Lower lobe of right lung (tissue), 2 donors: ENCODE results near the gene INPP5E. TPM values are rescaled to one million over a fixed set of nuclear protein-coding genes. Genes with fewer than 3 reads are reported as not detected.
A peak's percentile ranks its signal among the peaks of the same experiment; 100 is the strongest.

ENCODE experiments used
- ATAC-seq, 2 donors: fragments of 200-7000 bp; cut with Tn5 transposase; one replicate each; pipeline ENCODE4 v1.9.1; 2020 to 2022; ENCODE audit warnings: mild to moderate bottlenecking in 2 of 2, moderate library complexity in 2 of 2
- DNase-seq: peaks from one replicate; pipeline ENCODE4 v3.0.0-alpha.2; 2020
- H3K27ac ChIP-seq: fragments of 200-600 bp; one replicate; pipeline ENCODE4 v1.8.0; 2022
- H3K27me3 ChIP-seq: fragments of 200-600 bp; one replicate; pipeline ENCODE4 v1.8.0; 2022; ENCODE audit warnings: low read depth
- H3K36me3 ChIP-seq: fragments of 200-600 bp; one replicate; pipeline ENCODE4 v1.8.0; 2022; ENCODE audit warnings: mild to moderate bottlenecking
- H3K4me1 ChIP-seq: fragments of 200-600 bp; one replicate; pipeline ENCODE4 v1.8.0; 2022
- H3K4me3 ChIP-seq: fragments of 200-600 bp; one replicate; pipeline ENCODE4 v1.8.0; 2022; ENCODE audit warnings: mild to moderate bottlenecking
- H3K9me3 ChIP-seq: fragments of 200-600 bp; one replicate; pipeline ENCODE4 v1.8.0; 2022
- CTCF ChIP-seq: fragments of 200-600 bp; IDR thresholded peaks from one replicate; pipeline ENCODE4 v1.8.0; 2022; ENCODE audit warnings: antibody characterized with exemption, mild to moderate bottlenecking
- intact Hi-C: fragments of 100-400 bp; cut with DNase I; formaldehyde crosslinking; loops from one replicate; pipeline ENCODE4 v1.11.0; 2022
- total RNA-seq: library from RNA; stranded (reverse); fragmentation: NEBNext Ultra II Directional; extraction: Animal tissue kit (Norgen Biotek cat#: 25700); gene quantifications from one replicate; pipeline ENCODE4 v1.2.1, GENCODE V29; 2021
- donor health status: DM: no; HTN: yes; CAD: no; lungs with severe emphysema.

Gene INPP5E
- total RNA-seq, 1 donor from 2014 or later = 13.8 TPM

GRCh38 chr9:136456258-136456657, 16.6 kb upstream of the INPP5E start:
- H3K4me3 ChIP-seq = no peak overlapping the region
- ATAC-seq (no peak), DNase-seq (no peak)
- intact Hi-C loops = no loop called here
- no peak overlapping the region for H3K27ac ChIP-seq
- no peak for TF ChIP-seq CTCF
- H3K4me1 ChIP-seq = no peaks in the 10 kb centered on the region
- H3K27me3 ChIP-seq = no peaks in the 10 kb centered on the region
- H3K36me3 ChIP-seq = peaks cover 98% of the 10 kb centered on the region
- no peaks in the 10 kb centered on the region for H3K9me3 ChIP-seq

GRCh38 chr9:136455043-136456002, 15.7 kb upstream of the INPP5E start:
- peak in 1 of 2 donors; percentile 35 for ATAC-seq
- no peaks in the 10 kb centered on the region for H3K9me3 ChIP-seq
- DNase-seq = peak; percentile 40
- no peak overlapping the region for H3K4me3 ChIP-seq
- no peak overlapping the region for H3K27ac ChIP-seq
- intact Hi-C loops = no loop called here
- H3K27me3 ChIP-seq = no peaks in the 10 kb centered on the region
- TF ChIP-seq CTCF = no peak
- H3K36me3 ChIP-seq = peaks cover 98% of the 10 kb centered on the region
- H3K4me1 ChIP-seq = no peaks in the 10 kb centered on the region

GRCh38 chr9:136454026-136454796, 14.6 kb upstream of the INPP5E start:
- peak; percentile 36 for DNase-seq
- Histone ChIP-seq H3K4me3 (no peak overlapping the region), H3K27me3 (no peaks in the 10 kb centered on the region), H3K9me3 (no peaks in the 10 kb centered on the region), H3K27ac (no peak overlapping the region), H3K36me3 (peaks cover 98% of the 10 kb centered on the region), H3K4me1 (no peaks in the 10 kb centered on the region)
- TF ChIP-seq CTCF = no peak
- peak; percentile 15 to 18 for ATAC-seq
- intact Hi-C loops = no loop called here

- H3K36me3 ChIP-seq = peaks cover 96% of the 10 kb centered on the region
- DNase-seq = no peak
- TF ChIP-seq CTCF = no peak
- H3K9me3 ChIP-seq = no peaks in the 10 kb centered on the region
- ATAC-seq = no peak
- intact Hi-C loops = no loop called here
- H3K27me3 ChIP-seq = no peaks in the 10 kb centered on the region
- H3K27ac ChIP-seq = no peak overlapping the region
- H3K4me1 ChIP-seq = no peaks in the 10 kb centered on the region
- no peak overlapping the region for H3K4me3 ChIP-seq
These were observed 13.7 kb upstream of the INPP5E start for GRCh38 chr9:136453326-136453725.

GRCh38 chr9:136451221-136451877, 11.7 kb upstream of the INPP5E start:
- Histone ChIP-seq H3K36me3 (peaks cover 94% of the 10 kb centered on the region), H3K27me3 (no peaks in the 10 kb centered on the region), H3K9me3 (no peaks in the 10 kb centered on the region), H3K27ac (no peak overlapping the region), H3K4me3 (no peak overlapping the region), H3K4me1 (no peaks in the 10 kb centered on the region)
- TF ChIP-seq CTCF = no peak
- no peak for ATAC-seq
- intact Hi-C loops = no loop called here
- DNase-seq = no peak
